BLaER1 (cell line): ENCODE results near the gene FCRL1.

ENCODE experiments used
- H3K27ac ChIP-seq: shearing (Covaris generic); formaldehyde crosslinking; 2 replicates; pipeline ENCODE4 v1.8.1; 2022
- H3K27me3 ChIP-seq: shearing (Covaris generic); formaldehyde crosslinking; 2 replicates; pipeline ENCODE4 v1.8.1; 2022
- H3K36me3 ChIP-seq: shearing (Covaris generic); formaldehyde crosslinking; 2 replicates; pipeline ENCODE4 v1.8.1; 2022
- H3K4me1 ChIP-seq: shearing (Covaris generic); formaldehyde crosslinking; 2 replicates; pipeline ENCODE4 v1.8.1; 2022
- H3K4me2 ChIP-seq: shearing (Covaris generic); formaldehyde crosslinking; 2 replicates; pipeline ENCODE4 v1.8.1; 2022
- H3K4me3 ChIP-seq: shearing (Covaris generic); formaldehyde crosslinking; 2 replicates; pipeline ENCODE4 v1.8.1; 2022
- H3K9ac ChIP-seq: shearing (Covaris generic); formaldehyde crosslinking; 2 replicates; pipeline ENCODE4 v1.8.1; 2022
- H3K9me3 ChIP-seq: shearing (Covaris generic); formaldehyde crosslinking; 2 replicates; pipeline ENCODE4 v1.8.1; 2022
- H4K20me1 ChIP-seq: shearing (Covaris generic); formaldehyde crosslinking; 2 replicates; pipeline ENCODE4 v1.8.1; 2022
- Cebpa-rat ChIP-seq: shearing (Covaris generic); IDR thresholded peaks from 2 replicates; pipeline ENCODE4 v1.8.1; 2022

The FCRL1 gene

DNA sequence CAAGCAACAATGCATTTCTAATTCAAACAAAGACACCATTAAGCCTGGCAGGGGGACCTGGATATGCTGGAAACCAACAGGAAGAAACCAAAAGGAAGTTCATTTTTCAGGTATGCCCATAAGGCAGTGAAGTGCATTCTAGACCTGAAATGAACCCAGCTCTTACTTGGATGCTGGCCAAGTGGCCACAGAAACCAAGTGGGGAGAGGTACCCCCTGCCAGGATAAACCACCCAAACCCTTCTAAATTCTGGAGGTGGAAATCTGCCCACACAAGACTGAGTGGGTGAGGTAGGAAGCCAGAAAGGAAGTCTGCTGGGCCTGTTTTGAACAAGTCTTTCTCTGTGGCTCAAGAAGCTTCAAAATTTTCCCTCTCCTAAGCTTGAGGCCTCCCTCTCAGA is 19.0 kb upstream of the FCRL1 start:
- Histone ChIP-seq H3K9me3 (no peaks in the 10 kb centered on the region), H3K4me3 (no peak overlapping the region), H3K36me3 (no peaks in the 10 kb centered on the region), H3K27ac (no peak overlapping the region), H3K4me1 (no peaks in the 10 kb centered on the region), H4K20me1 (no peaks in the 10 kb centered on the region), H3K27me3 (no peaks in the 10 kb centered on the region), H3K4me2 (no peak overlapping the region), H3K9ac (no peak overlapping the region)
- no peak for TF ChIP-seq Cebpa-rat

DNA sequence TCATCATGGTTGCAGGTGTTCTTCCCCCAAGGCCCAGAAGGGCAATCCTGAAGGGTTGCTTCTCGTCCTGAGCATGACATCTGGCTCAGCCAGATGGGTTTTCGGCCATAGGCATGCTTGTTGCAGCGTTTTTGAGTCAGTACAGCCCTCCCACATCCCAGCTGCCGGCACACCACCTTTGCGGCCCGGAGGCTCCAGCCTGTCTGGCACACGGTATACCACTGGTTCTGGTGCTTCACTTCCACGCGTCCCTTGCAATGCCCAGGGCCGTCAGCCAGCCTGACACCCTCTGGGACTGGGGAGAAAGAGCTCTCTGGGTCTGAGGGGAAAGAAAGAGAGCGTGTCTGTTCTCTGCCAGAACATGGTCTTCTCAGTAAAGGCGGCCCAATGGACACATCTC is 14.5 kb upstream of the FCRL1 start:
- H3K27me3 ChIP-seq = no peaks in the 10 kb centered on the region
- no peaks in the 10 kb centered on the region for H3K4me1 ChIP-seq
- no peak for TF ChIP-seq Cebpa-rat
- H3K9me3 ChIP-seq = no peaks in the 10 kb centered on the region
- H3K27ac ChIP-seq = no peak overlapping the region
- no peaks in the 10 kb centered on the region for H3K36me3 ChIP-seq
- no peak overlapping the region for H3K4me3 ChIP-seq
- H3K4me2 ChIP-seq = no peak overlapping the region
- no peak overlapping the region for H3K9ac ChIP-seq
- H4K20me1 ChIP-seq = no peaks in the 10 kb centered on the region

DNA sequence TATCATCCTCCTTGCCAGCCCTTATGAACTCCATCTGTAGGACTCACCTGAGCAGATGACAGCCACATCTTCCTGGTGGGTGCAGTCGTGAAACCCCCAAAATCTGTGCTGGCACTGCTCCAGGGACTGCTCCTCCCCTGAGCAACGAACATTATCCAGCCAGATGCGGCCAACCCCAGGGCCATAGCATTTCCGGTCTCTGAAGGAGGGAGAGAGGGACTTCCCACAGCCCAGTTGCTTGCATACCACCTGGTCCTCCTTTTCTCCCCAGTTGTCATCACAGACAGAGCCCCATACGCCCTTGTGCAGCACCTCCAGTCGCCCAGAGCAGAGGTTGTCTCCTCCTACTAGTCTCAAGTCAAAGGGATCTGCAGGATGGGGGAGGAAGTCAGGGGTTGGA is 13.2 kb upstream of the FCRL1 start:
- Histone ChIP-seq H3K27me3 (no peaks in the 10 kb centered on the region), H3K9ac (no peak overlapping the region), H3K4me3 (no peak overlapping the region), H3K36me3 (no peaks in the 10 kb centered on the region), H3K9me3 (no peaks in the 10 kb centered on the region), H3K4me2 (no peak overlapping the region), H4K20me1 (no peaks in the 10 kb centered on the region), H3K4me1 (no peaks in the 10 kb centered on the region), H3K27ac (no peak overlapping the region)
- no peak for TF ChIP-seq Cebpa-rat

DNA sequence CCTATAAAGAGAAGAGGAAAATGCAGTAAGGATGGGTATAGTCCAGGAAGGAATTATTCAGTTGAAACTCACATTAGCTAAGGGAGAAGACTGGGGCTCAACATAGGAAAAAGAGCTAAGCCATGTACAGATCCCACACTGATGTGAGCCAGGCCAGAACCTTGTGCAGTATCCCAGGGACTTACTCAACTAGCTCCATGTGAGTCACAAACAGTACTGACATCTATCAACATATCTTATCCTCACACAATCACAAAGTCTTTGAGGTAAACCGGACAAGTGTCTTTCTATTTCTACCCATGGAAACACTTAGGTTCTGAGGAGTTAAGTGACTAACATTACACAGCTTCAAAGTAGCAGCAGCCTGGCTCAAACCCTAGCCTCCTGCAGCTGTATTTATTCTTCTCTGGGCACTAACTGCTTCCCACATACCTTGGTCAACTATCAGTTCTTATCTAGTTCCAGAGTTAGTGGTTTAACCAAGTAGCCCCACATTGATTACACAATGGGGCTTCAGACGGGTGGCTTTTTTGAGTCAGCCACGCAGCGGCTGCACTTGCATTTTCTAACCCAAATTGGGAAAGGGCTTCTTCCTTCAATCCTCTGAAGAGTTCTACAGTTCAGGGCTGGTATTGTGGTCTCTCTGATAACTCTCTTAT is 12.2 kb upstream of the FCRL1 start:
- Histone ChIP-seq H3K4me1 (no peaks in the 10 kb centered on the region), H3K36me3 (no peaks in the 10 kb centered on the region), H3K9ac (no peak overlapping the region), H3K27ac (no peak overlapping the region), H3K9me3 (no peaks in the 10 kb centered on the region), H3K27me3 (no peaks in the 10 kb centered on the region), H3K4me2 (no peak overlapping the region), H4K20me1 (no peaks in the 10 kb centered on the region), H3K4me3 (no peak overlapping the region)
- TF ChIP-seq Cebpa-rat = no peak

DNA sequence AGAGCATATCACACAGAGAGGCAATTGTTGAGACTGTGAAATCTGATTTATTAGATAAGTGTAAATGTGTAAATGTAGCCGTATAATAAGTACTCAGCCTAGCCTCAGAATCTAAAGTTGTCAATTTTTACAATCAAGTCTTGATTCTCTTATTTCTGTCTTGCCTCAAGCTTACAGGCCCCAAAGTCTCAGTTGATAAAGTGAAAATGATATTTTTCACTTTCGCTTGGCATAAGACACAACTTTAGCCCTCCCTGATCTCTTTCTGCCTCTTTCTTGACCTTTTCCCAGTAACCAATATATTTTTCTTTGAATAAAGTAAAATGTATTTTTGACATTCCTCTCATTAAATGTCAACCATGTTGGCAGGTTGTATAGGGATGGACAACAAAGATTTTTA is 11.0 kb upstream of the FCRL1 start:
- no peaks in the 10 kb centered on the region for H3K4me1 ChIP-seq
- TF ChIP-seq Cebpa-rat = no peak

DNA sequence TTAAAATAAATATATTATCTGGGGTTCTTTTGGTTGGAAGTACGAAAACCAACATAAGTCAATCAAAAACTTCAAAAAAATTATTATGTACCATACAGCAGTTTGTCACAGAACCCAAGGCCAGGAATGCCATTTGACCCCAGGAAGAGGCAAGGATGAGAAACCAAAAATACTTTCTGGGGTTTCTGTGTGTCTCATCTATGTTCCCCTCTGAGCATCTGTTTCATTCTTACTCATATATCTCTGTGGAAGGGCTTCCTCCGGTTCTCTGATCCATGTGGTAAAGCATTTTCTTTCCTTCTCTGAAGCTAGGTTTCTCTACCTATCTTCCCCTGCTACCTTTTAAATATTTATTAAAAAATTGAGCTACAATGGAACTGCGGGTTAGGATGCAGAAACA is 9.8 kb upstream of the FCRL1 start:
- Histone ChIP-seq H3K9ac (no peak overlapping the region), H3K4me1 (no peaks in the 10 kb centered on the region), H3K4me3 (no peak overlapping the region), H3K9me3 (no peaks in the 10 kb centered on the region), H4K20me1 (no peaks in the 10 kb centered on the region), H3K27ac (no peak overlapping the region), H3K27me3 (no peaks in the 10 kb centered on the region), H3K4me2 (no peak overlapping the region), H3K36me3 (no peaks in the 10 kb centered on the region)
- TF ChIP-seq Cebpa-rat = no peak

More for the DNA sequence above, 11.0 kb upstream of the FCRL1 start:
- no peaks in the 10 kb centered on the region for H3K36me3 ChIP-seq
- H3K9me3 ChIP-seq = no peaks in the 10 kb centered on the region
- H3K27me3 ChIP-seq = no peaks in the 10 kb centered on the region
- H4K20me1 ChIP-seq = no peaks in the 10 kb centered on the region
- no peak overlapping the region for H3K4me2 ChIP-seq
- no peak overlapping the region for H3K27ac ChIP-seq
- H3K9ac ChIP-seq = no peak overlapping the region
- H3K4me3 ChIP-seq = no peak overlapping the region

DNA sequence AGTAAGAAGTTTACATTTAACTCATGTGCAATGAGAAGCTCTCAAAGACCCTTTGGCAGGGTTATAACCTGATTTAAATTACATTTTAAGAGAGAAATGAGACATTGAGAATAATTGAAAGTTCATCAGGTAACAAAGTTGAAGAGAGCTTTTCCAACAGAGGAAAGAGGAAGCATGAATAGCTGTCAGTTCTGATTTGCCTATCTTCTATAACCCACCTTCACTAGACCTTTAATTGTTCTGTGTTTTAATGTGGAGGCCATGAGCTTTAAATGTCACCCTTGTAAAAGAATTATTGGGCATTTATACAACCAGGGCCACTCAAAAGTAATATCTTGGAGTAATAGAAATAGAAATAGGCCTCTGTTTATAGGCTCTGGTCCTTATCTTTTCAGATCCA is 9.3 kb upstream of the FCRL1 start:
- H3K4me1 ChIP-seq = no peaks in the 10 kb centered on the region
- no peaks in the 10 kb centered on the region for H3K36me3 ChIP-seq
- no peak overlapping the region for H3K9ac ChIP-seq
- H4K20me1 ChIP-seq = no peaks in the 10 kb centered on the region
- H3K9me3 ChIP-seq = no peaks in the 10 kb centered on the region
- no peak for TF ChIP-seq Cebpa-rat
- H3K27ac ChIP-seq = no peak overlapping the region
- H3K4me2 ChIP-seq = no peak overlapping the region
- H3K4me3 ChIP-seq = no peak overlapping the region
- no peaks in the 10 kb centered on the region for H3K27me3 ChIP-seq

DNA sequence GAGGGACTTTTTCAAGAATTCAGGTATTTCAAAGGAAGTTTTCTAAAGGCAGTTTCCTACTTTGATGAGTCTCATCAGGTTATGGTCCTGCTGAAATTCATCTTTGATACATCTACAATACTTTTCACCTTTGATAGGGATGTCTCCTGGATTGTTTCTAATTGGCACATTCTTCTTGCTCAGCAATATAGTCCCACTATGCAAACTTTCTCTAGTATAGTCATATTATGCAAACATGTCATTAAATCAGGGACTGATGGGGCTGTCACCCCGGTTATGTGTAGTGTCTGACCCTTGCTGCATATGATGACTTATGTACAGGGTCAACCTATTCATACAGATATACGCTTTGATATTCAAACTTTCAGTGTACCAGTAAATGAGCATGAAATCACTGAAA is 379 bp upstream of the FCRL1 start:
- H3K9me3 ChIP-seq = no peaks in the 10 kb centered on the region
- no peak overlapping the region for H3K27ac ChIP-seq
- no peak overlapping the region for H3K9ac ChIP-seq
- H3K4me2 ChIP-seq = peak overlapping the region; percentile 57
- TF ChIP-seq Cebpa-rat = no peak
- H3K27me3 ChIP-seq = no peaks in the 10 kb centered on the region
- H3K36me3 ChIP-seq = no peaks in the 10 kb centered on the region
- H4K20me1 ChIP-seq = no peaks in the 10 kb centered on the region
- no peak overlapping the region for H3K4me3 ChIP-seq
- H3K4me1 ChIP-seq = peaks cover 15% of the 10 kb centered on the region

DNA sequence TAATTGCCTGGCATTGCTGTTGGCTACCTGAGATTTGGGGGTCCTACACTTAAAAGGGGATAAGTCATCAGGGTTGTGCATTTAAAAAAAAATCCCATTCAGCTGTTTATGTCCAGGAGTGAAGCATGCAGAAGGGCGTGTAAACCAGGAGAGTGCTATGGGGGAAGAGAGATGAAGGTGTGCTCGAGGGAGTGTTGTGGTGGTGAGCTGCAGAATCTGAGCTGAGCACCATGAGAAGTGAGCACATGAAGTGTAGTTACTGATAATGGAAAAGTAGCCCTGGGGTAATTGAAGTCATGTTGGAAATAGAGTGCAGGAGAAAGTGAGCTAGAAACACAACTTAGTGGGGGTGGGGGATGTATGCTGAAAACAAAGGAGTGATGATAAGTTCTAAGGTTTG is 705 bp downstream of the FCRL1 start:
- Histone ChIP-seq H3K27ac (no peak overlapping the region), H3K4me1 (peaks cover 15% of the 10 kb centered on the region), H3K9me3 (peaks cover 3% of the 10 kb centered on the region; the same call in 1 of the 2 replicates), H3K4me3 (no peak overlapping the region), H3K36me3 (no peaks in the 10 kb centered on the region), H4K20me1 (no peaks in the 10 kb centered on the region), H3K27me3 (no peaks in the 10 kb centered on the region), H3K4me2 (0 out of 2 replicates have a peak overlapping the region, but pooled peaks have one; percentile 57), H3K9ac (no peak overlapping the region)
- TF ChIP-seq Cebpa-rat = no peak

DNA sequence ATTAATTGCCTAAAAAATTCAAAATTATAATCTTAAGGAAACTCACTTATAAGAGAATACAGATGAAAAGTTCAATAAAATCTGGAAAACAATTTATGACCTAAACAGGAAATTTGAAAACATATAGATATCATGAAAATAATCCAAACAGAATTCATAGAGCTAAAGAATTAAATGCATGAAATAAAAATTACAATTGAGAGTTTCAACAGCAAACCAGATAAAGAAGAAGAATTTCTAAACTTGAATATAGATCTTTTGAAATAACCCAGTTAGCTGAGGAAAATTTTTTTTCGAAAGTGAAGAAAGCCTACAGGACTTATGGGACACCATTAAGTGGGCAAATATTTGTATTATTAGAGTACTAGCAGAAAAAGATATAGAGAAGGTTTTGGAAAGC is 6.7 kb downstream of the FCRL1 start:
- Histone ChIP-seq H3K9ac (no peak overlapping the region), H3K4me2 (no peak overlapping the region), H3K9me3 (peaks cover 31% of the 10 kb centered on the region), H3K27me3 (no peaks in the 10 kb centered on the region), H3K27ac (no peak overlapping the region), H3K4me3 (no peak overlapping the region), H3K4me1 (no peaks in the 10 kb centered on the region), H4K20me1 (no peaks in the 10 kb centered on the region), H3K36me3 (no peaks in the 10 kb centered on the region)
- no peak for TF ChIP-seq Cebpa-rat
